K562 (cell line): ENCODE data around the gene PLP2. TPM values are rescaled to one million over a fixed set of nuclear protein-coding genes. Genes with fewer than 3 reads are reported as not detected.

Experiments
- CCAR2 ChIP-seq: fragments of 200-400 bp; formaldehyde crosslinking; IDR thresholded peaks from 2 replicates; pipeline ENCODE4 v1.6.1; 2017; ENCODE audit warnings: mild to moderate bottlenecking, low read depth, low read length
- ETV1 ChIP-seq: fragments of 450-650 bp; conservative IDR thresholded peaks from 2 replicates; pipeline ENCODE4 v1.6.1; 2016; ENCODE audit warnings: missing genetic modification characterization, control low read depth, low read depth, missing compliant biosample characterization
- GATAD2B ChIP-seq: fragments of 450-650 bp; IDR thresholded peaks from 2 replicates; pipeline ENCODE4 v1.6.1; 2017; ENCODE audit warnings: mild to moderate bottlenecking, borderline replicate concordance
- JUND ChIP-seq, 2 experiments: IDR thresholded peaks; 2 replicates in 1 of 2; 3 replicates in 1 of 2; pipeline ENCODE4 v1.6.1; 2011; ENCODE audit warnings: borderline replicate concordance in 2 of 2, low read depth in 2 of 2, low read length in 2 of 2, improper control_type of control experiment in 1 of 2, missing biosample characterization in 1 of 2, missing genetic modification characterization in 1 of 2, missing genetic modification reagents in 1 of 2
- KDM4B ChIP-seq, 2 experiments: fragments of 450-650 bp in 1 of 2; sonication (generic) in 1 of 2; IDR thresholded peaks; 2 replicates each; pipeline ENCODE4 v1.6.1; 2016 to 2017; ENCODE audit warnings: borderline replicate concordance in 2 of 2, antibody characterized with exemption in 1 of 2, low read depth in 1 of 2, mild to moderate bottlenecking in 1 of 2
- KLF1 ChIP-seq: fragments of 450-650 bp; IDR thresholded peaks from 2 replicates; pipeline ENCODE4 v1.6.1; 2016; ENCODE audit warnings: missing genetic modification characterization, missing compliant biosample characterization
- MEF2A ChIP-seq: IDR thresholded peaks from 2 replicates; pipeline ENCODE4 v1.6.1; 2011; ENCODE audit warnings: low read depth, mild to moderate bottlenecking, low read length, moderate library complexity; ENCODE audit not compliant: control insufficient read depth
- NFRKB ChIP-seq: fragments of 450-650 bp; IDR thresholded peaks from 2 replicates; pipeline ENCODE4 v1.6.1; 2016; ENCODE audit warnings: low read depth
- NR1H2 ChIP-seq: sonication (generic); formaldehyde crosslinking; IDR thresholded peaks from 2 replicates; pipeline ENCODE4 v1.4.0; 2020; ENCODE audit warnings: mild to moderate bottlenecking, missing genetic modification reagents
- SIN3B ChIP-seq: fragments of 450-650 bp; IDR thresholded peaks from 2 replicates; pipeline ENCODE4 v1.6.1; 2017; ENCODE audit warnings: low read depth, mild to moderate bottlenecking, moderate library complexity
- SOX6 ChIP-seq: fragments of 450-650 bp; IDR thresholded peaks from 2 replicates; pipeline ENCODE4 v1.6.1; 2014; ENCODE audit warnings: mild to moderate bottlenecking
- U2AF2 ChIP-seq: fragments of 200-400 bp; formaldehyde crosslinking; optimal IDR thresholded peaks from 2 replicates; pipeline ENCODE3; 2017; ENCODE audit warnings: low read depth, mild to moderate bottlenecking, low read length
- ZKSCAN1 ChIP-seq: fragments of 150-350 bp; IDR thresholded peaks from 2 replicates; pipeline ENCODE4 v1.6.1; 2016; ENCODE audit warnings: low read depth, low read length
- ZKSCAN3 ChIP-seq: fragments of 250-450 bp; sonication (Bioruptor Pico); IDR thresholded peaks from 2 replicates; pipeline ENCODE4 v1.4.0; 2020
- ZNF146 ChIP-seq: IDR thresholded peaks from one replicate; pipeline ENCODE4 v1.6.1; 2018; ENCODE audit warnings: missing compliant biosample characterization; ENCODE audit not compliant: unreplicated experiment
- ZNF212 ChIP-seq: fragments of 450-650 bp; formaldehyde crosslinking; IDR thresholded peaks from 2 replicates; pipeline ENCODE4 v1.4.0; 2020; ENCODE audit warnings: mild to moderate bottlenecking
- ZNF24 ChIP-seq: fragments of 450-650 bp; IDR thresholded peaks from 2 replicates; pipeline ENCODE4 v1.6.1; 2016
- ZNF282 ChIP-seq: sonication (generic); formaldehyde crosslinking; IDR thresholded peaks from 2 replicates; pipeline ENCODE4 v1.8.1; 2023; ENCODE audit warnings: missing genetic modification reagents
- ZZZ3 ChIP-seq: fragments of 450-650 bp; IDR thresholded peaks from 2 replicates; pipeline ENCODE4 v1.6.1; 2016; ENCODE audit warnings: antibody characterized with exemption, mild to moderate bottlenecking, moderate library complexity
- polyA plus RNA-seq, 8 experiments: library from polyadenylated mRNA; depleted of rRNA in 4 of 8; stranded (reverse) in 5 of 8; unstranded in 3 of 8; fragments of >200 nt; fragmentation: Nextera tagmentation in 2 of 8; fragmentation: Illumina TruSeq in 1 of 8; extraction: Ambion mirVana in 2 of 8; extraction: Trizol in 1 of 8; gene quantifications; 2 replicates each; pipeline versions ENCODE4 v1.2.1 to v1.2.3, GENCODE V29; 2011 to 2014; ENCODE audit warnings: inconsistent platforms in 1 of 8, missing spikeins in 1 of 8
- total RNA-seq, 7 experiments: library from RNA; depleted of rRNA in 6 of 7; stranded (reverse); fragments of >200 nt in 6 of 7; fragmentation: Illumina TruSeq in 2 of 7; extraction: Trizol in 2 of 7; gene quantifications; 2 replicates each; pipeline versions ENCODE4 v1.2.1 to v1.2.3, GENCODE V29; 2011 to 2021; ENCODE audit warnings: low replicate concordance in 1 of 7
- TF ChIP-seq, protein P1 (sequence below), 3 experiments: IDR thresholded peaks in 2 of 3; conservative IDR thresholded peaks in 1 of 3; 2 replicates each; pipeline ENCODE4 v1.5.1; 2011 to 2012; ENCODE audit warnings: low read length in 3 of 3, mild to moderate bottlenecking in 3 of 3, control low read depth in 2 of 3, improper control_type of control experiment in 1 of 3, inconsistent platforms in 1 of 3, low read depth in 1 of 3, mixed read lengths in 1 of 3, moderate library complexity in 1 of 3; ENCODE audit not compliant: insufficient read depth in 2 of 3
- TF ChIP-seq, protein P2 (sequence below), 2 experiments: fragments of 450-650 bp in 1 of 2; sonication (generic) in 1 of 2; formaldehyde crosslinking in 1 of 2; IDR thresholded peaks in 1 of 2; conservative IDR thresholded peaks in 1 of 2; 2 replicates each; pipeline versions ENCODE4 v1.6.1 to v1.8.1; 2016 to 2023; ENCODE audit warnings: mild to moderate bottlenecking in 2 of 2, moderate library complexity in 2 of 2, inconsistent platforms in 1 of 2, missing genetic modification reagents in 1 of 2
- TF ChIP-seq, protein P3 (sequence below): fragments of 450-650 bp; IDR thresholded peaks from 2 replicates; pipeline ENCODE4 v1.6.1; 2016
- TF ChIP-seq, protein P4 (sequence below): fragments of 250-450 bp; sonication (Bioruptor Pico); IDR thresholded peaks from 2 replicates; pipeline ENCODE4 v1.5.0; 2021

Gene PLP2
- total and polyA plus RNA-seq, 9 of the 15 experiments (the other 6 are each of a cell fraction or from before 2014, with no cell fraction given) = 34.7 to 236 (median 112) TPM

DNA sequence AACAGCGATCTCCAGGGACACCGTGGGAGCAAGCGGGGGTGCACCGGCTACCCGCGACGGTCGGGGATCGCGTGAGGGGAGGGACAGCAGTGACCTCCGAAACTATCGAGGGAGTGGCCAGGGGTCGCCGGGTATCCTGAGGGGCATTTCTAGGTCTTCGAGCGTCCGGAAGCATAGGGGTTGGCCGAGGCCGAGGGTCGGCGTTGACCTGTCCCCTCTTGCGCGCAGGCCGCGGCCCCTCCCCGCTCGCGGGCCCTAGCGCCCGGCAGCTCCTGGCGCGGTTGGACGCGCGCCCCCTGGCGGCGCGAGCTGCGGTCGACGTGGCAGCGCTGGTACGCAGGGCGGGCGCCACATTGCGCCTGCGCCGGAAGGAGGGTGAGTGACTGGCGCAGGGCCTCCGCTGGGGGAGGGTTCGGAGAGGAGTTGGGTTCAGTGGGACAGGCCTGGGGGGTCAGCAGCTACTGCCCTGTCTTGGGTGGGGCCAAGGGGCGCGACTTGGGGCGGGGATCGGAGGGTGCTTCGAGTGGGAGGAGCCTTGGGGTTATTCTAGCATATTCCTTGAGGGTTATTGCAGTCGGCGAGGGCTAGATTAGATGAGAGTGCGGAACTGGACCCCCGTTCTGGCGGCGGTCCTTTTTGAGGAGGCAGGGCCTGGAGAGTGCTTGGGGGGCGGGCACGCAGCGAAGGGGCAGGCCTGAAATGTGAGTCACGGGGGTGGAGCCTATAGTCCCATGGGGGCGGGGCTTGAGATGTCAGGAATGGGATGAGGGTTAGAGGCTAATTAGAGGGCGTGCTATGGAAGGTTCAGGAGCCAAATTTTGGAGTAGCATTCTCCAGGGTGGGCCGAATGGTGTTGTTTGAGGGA, 7.9 kb upstream of the PLP2 start (continued):
- TF ChIP-seq ZNF24 = no peak
- TF ChIP-seq, protein P1, sequence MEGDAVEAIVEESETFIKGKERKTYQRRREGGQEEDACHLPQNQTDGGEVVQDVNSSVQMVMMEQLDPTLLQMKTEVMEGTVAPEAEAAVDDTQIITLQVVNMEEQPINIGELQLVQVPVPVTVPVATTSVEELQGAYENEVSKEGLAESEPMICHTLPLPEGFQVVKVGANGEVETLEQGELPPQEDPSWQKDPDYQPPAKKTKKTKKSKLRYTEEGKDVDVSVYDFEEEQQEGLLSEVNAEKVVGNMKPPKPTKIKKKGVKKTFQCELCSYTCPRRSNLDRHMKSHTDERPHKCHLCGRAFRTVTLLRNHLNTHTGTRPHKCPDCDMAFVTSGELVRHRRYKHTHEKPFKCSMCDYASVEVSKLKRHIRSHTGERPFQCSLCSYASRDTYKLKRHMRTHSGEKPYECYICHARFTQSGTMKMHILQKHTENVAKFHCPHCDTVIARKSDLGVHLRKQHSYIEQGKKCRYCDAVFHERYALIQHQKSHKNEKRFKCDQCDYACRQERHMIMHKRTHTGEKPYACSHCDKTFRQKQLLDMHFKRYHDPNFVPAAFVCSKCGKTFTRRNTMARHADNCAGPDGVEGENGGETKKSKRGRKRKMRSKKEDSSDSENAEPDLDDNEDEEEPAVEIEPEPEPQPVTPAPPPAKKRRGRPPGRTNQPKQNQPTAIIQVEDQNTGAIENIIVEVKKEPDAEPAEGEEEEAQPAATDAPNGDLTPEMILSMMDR (IDR thresholded peaks at IDR 0.05 in 2 of 3, conservative IDR thresholded peaks at IDR 0.05 in 1 of 3; ENCODE audit: insufficient read depth in 2 of 3, low read depth in 1 of 3, low read length in 3 of 3) = peak; percentile 47 to 77 (median 60)
- TF ChIP-seq KDM4B (IDR thresholded peaks at IDR 0.05; ENCODE audit: borderline replicate concordance in 2 of 2, low read depth in 1 of 2) = no peak
- peak; percentile 22; the same call in 1 of the 2 replicates for TF ChIP-seq JUND (IDR thresholded peaks at IDR 0.05; ENCODE audit: borderline replicate concordance, low read depth, low read length)
- no peak for TF ChIP-seq JUND (tag; IDR thresholded peaks at IDR 0.05; ENCODE audit: borderline replicate concordance, low read depth, low read length)
- no peak; the same call in 1 of the 2 replicates for TF ChIP-seq NFRKB
- no peak for TF ChIP-seq SIN3B
- TF ChIP-seq CCAR2 = no peak
- TF ChIP-seq, protein P2, sequence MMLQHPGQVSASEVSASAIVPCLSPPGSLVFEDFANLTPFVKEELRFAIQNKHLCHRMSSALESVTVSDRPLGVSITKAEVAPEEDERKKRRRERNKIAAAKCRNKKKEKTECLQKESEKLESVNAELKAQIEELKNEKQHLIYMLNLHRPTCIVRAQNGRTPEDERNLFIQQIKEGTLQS (IDR thresholded peaks at IDR 0.05) = peak; percentile 42; the same call in 1 of the 2 replicates
- TF ChIP-seq, protein P2 (CRISPR knock-in tag; conservative IDR thresholded peaks at IDR 0.05) = no peak
- no peak for TF ChIP-seq ZZZ3
- no peak for TF ChIP-seq ZKSCAN1
- no peak for TF ChIP-seq MEF2A
- no peak for TF ChIP-seq ZNF146 (CRISPR knock-in tag)
- TF ChIP-seq GATAD2B = 0 out of 2 replicates have a peak, but pooled peaks have one; percentile 57
- no peak for TF ChIP-seq ETV1 (tag)
- no peak for TF ChIP-seq ZNF282
- TF ChIP-seq ZNF212 (CRISPR knock-in tag) = no peak
- TF ChIP-seq, protein P3, sequence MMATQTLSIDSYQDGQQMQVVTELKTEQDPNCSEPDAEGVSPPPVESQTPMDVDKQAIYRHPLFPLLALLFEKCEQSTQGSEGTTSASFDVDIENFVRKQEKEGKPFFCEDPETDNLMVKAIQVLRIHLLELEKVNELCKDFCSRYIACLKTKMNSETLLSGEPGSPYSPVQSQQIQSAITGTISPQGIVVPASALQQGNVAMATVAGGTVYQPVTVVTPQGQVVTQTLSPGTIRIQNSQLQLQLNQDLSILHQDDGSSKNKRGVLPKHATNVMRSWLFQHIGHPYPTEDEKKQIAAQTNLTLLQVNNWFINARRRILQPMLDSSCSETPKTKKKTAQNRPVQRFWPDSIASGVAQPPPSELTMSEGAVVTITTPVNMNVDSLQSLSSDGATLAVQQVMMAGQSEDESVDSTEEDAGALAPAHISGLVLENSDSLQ = peak; percentile 90
- TF ChIP-seq, protein P4, sequence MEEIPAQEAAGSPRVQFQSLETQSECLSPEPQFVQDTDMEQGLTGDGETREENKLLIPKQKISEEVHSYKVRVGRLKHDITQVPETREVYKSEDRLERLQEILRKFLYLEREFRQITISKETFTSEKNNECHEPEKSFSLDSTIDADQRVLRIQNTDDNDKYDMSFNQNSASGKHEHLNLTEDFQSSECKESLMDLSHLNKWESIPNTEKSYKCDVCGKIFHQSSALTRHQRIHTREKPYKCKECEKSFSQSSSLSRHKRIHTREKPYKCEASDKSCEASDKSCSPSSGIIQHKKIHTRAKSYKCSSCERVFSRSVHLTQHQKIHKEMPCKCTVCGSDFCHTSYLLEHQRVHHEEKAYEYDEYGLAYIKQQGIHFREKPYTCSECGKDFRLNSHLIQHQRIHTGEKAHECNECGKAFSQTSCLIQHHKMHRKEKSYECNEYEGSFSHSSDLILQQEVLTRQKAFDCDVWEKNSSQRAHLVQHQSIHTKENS (CRISPR knock-in tag) = no peak
- TF ChIP-seq KLF1 (tag) = no peak
- TF ChIP-seq U2AF2 = no peak
- no peak for TF ChIP-seq ZKSCAN3 (CRISPR knock-in tag)
- no peak for TF ChIP-seq NR1H2 (CRISPR knock-in tag)
- no peak for TF ChIP-seq SOX6
